HEK293 (cell line): ENCODE data around the gene SLAMF8.
A peak's percentile ranks its signal among the peaks of the same experiment; 100 is the strongest.

Source experiments
- CTCF ChIA-PET: fragments of 350-600 bp; formaldehyde crosslinking; extraction: SDS; loops from one replicate; lab custom pipeline; 2021; ENCODE audit warnings: antibody characterized with exemption; lab: Yijun Ruan, JAX
- POLR2A ChIA-PET: fragments of 300-600 bp; formaldehyde crosslinking; extraction: SDS; loops from one replicate; lab custom pipeline; 2020; ENCODE audit warnings: antibody characterized with exemption, inconsistent platforms; lab: Yijun Ruan, JAX
- H3K27ac ChIP-seq: fragments of 200-500 bp; sonication (Bioruptor generic); 2 replicates; pipeline ENCODE4 v1.5.1; 2014; ENCODE audit warnings: low read depth, low read length, control low read depth, inconsistent platforms; ENCODE audit errors: extremely low read depth
- H3K36me3 ChIP-seq, 2 experiments: fragments of 200-500 bp in 1 of 2; sonication (Bioruptor generic) in 1 of 2; 1 replicate in 1 of 2; 2 replicates in 1 of 2; pipeline ENCODE4 v1.5.1; 2014 to 2017; ENCODE audit warnings: inconsistent platforms in 2 of 2, low read length in 2 of 2; ENCODE audit not compliant: control insufficient read depth in 2 of 2, insufficient read depth in 1 of 2
- H3K4me1 ChIP-seq: fragments of 200-500 bp; sonication (Bioruptor generic); 2 replicates; pipeline ENCODE4 v1.5.1; 2014; ENCODE audit warnings: mild to moderate bottlenecking, low read length, inconsistent platforms; ENCODE audit not compliant: control insufficient read depth, insufficient read depth
- H3K4me3 ChIP-seq: 2 replicates; pipeline ENCODE4 v1.5.1; 2011; ENCODE audit warnings: low read depth, mild to moderate bottlenecking, control low read depth, low read length, moderate library complexity
- H3K9me3 ChIP-seq: fragments of 200-500 bp; sonication (Bioruptor generic); 2 replicates; pipeline ENCODE4 v1.5.1; 2014; ENCODE audit warnings: low read depth, low read length, inconsistent platforms; ENCODE audit not compliant: control insufficient read depth, insufficient read depth
- EGR2 ChIP-seq: fragments of 450-650 bp; formaldehyde crosslinking; IDR thresholded peaks from 2 replicates; pipeline ENCODE4 v1.5.1; 2016; ENCODE audit warnings: low read depth, missing biosample characterization, missing genetic modification characterization
- KLF7 ChIP-seq: fragments of 450-650 bp; formaldehyde crosslinking; IDR thresholded peaks from 2 replicates; pipeline ENCODE4 v1.5.1; 2016; ENCODE audit warnings: missing biosample characterization, missing genetic modification characterization, borderline replicate concordance
- ZNF10 ChIP-seq: fragments of 450-650 bp; formaldehyde crosslinking; IDR thresholded peaks from 2 replicates; pipeline ENCODE4 v1.5.1; 2017; ENCODE audit warnings: missing biosample characterization, missing genetic modification characterization
- ZNF184 ChIP-seq: fragments of 450-650 bp; IDR thresholded peaks from 2 replicates; pipeline ENCODE4 v1.5.1; 2018; ENCODE audit warnings: missing biosample characterization, mild to moderate bottlenecking, missing genetic modification characterization
- ZNF19 ChIP-seq: fragments of 450-650 bp; formaldehyde crosslinking; IDR thresholded peaks from 2 replicates; pipeline ENCODE4; 2016; ENCODE audit warnings: missing biosample characterization, missing genetic modification characterization, low read depth
- ZNF202 ChIP-seq: fragments of 450-650 bp; formaldehyde crosslinking; IDR thresholded peaks from 2 replicates; pipeline ENCODE4 v1.5.1; 2016; ENCODE audit warnings: missing biosample characterization, missing genetic modification characterization, borderline replicate concordance
- ZNF354C ChIP-seq: fragments of 450-650 bp; formaldehyde crosslinking; IDR thresholded peaks from 2 replicates; pipeline ENCODE4 v1.5.1; 2016; ENCODE audit warnings: missing biosample characterization, missing genetic modification characterization, low read depth, borderline replicate concordance
- ZNF37A ChIP-seq: fragments of 450-650 bp; IDR thresholded peaks from 2 replicates; pipeline ENCODE4 v1.5.1; 2018; ENCODE audit warnings: missing biosample characterization, missing genetic modification characterization
- ZNF510 ChIP-seq: fragments of 450-650 bp; formaldehyde crosslinking; IDR thresholded peaks from 2 replicates; pipeline ENCODE4 v1.5.1; 2018; ENCODE audit warnings: mild to moderate bottlenecking, missing genetic modification characterization, missing biosample characterization; ENCODE audit not compliant: insufficient replicate concordance
- ZNF548 ChIP-seq: fragments of 450-650 bp; formaldehyde crosslinking; IDR thresholded peaks from 2 replicates; pipeline ENCODE4 v1.5.1; 2016; ENCODE audit warnings: missing biosample characterization, missing genetic modification characterization
- ZNF571 ChIP-seq: fragments of 450-650 bp; formaldehyde crosslinking; IDR thresholded peaks from 2 replicates; pipeline ENCODE4 v1.5.0; 2017; ENCODE audit warnings: missing biosample characterization, missing genetic modification characterization
- ZNF600 ChIP-seq: fragments of 450-650 bp; formaldehyde crosslinking; IDR thresholded peaks from 2 replicates; pipeline ENCODE4 v1.5.1; 2016; ENCODE audit warnings: missing biosample characterization, missing genetic modification characterization
- ZNF707 ChIP-seq: fragments of 450-650 bp; formaldehyde crosslinking; IDR thresholded peaks from 2 replicates; pipeline ENCODE4 v1.5.1; 2016; ENCODE audit warnings: missing biosample characterization, missing genetic modification characterization
- ZNF785 ChIP-seq: fragments of 450-650 bp; formaldehyde crosslinking; IDR thresholded peaks from 2 replicates; pipeline ENCODE4 v1.5.1; 2016; ENCODE audit warnings: missing biosample characterization, missing genetic modification characterization
- ZNF830 ChIP-seq: fragments of 450-650 bp; IDR thresholded peaks from 2 replicates; pipeline ENCODE4 v1.5.0; 2018; ENCODE audit warnings: missing biosample characterization, missing genetic modification characterization, low read depth, mild to moderate bottlenecking, moderate library complexity
- ZNF843 ChIP-seq: fragments of 450-650 bp; formaldehyde crosslinking; IDR thresholded peaks from 2 replicates; pipeline ENCODE4 v1.5.1; 2016; ENCODE audit warnings: missing biosample characterization, missing genetic modification characterization
- TF ChIP-seq, protein P1 (sequence below): fragments of 450-650 bp; formaldehyde crosslinking; IDR thresholded peaks from 2 replicates; pipeline ENCODE4 v1.5.1; 2016; ENCODE audit warnings: missing biosample characterization, missing genetic modification characterization, borderline replicate concordance
- TF ChIP-seq, protein P2 (sequence below): fragments of 450-650 bp; formaldehyde crosslinking; IDR thresholded peaks from 2 replicates; pipeline ENCODE4 v1.5.1; 2016; ENCODE audit warnings: missing biosample characterization, missing genetic modification characterization
- TF ChIP-seq, protein P3 (sequence below): fragments of 450-650 bp; formaldehyde crosslinking; IDR thresholded peaks from 2 replicates; pipeline ENCODE4 v1.5.1; 2016; ENCODE audit warnings: missing biosample characterization, missing genetic modification characterization
- TF ChIP-seq, protein P4 (sequence below): fragments of 450-650 bp; formaldehyde crosslinking; IDR thresholded peaks from 2 replicates; pipeline ENCODE4 v1.5.1; 2016; ENCODE audit warnings: missing biosample characterization, missing genetic modification characterization
- TF ChIP-seq, protein P5 (sequence below): fragments of 450-650 bp; formaldehyde crosslinking; IDR thresholded peaks from 2 replicates; pipeline ENCODE4; 2016; ENCODE audit warnings: missing biosample characterization, missing genetic modification characterization

SLAMF8 gene

DNA sequence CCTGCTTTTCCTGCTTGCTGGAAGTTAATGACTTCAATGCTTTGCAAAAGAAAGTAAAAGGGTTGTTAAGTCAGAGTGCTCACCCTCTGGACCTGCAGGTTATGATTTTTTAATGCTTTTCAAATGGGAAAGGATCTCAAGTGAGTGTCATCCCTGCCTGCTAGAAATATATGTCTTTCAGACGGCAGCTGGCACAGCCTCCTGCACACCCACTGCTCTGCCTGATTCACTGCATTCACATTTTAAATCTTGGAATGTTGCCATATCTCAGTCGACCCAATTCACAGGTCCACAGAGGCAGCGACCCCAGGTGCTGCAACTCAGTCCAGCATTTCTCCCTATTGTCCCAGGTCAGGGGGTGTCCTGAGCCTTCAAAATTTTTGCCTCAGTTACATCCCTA, 35.2 kb upstream of the SLAMF8 start:
- H3K36me3 ChIP-seq: no peaks in the 10 kb centered on the region
- TF ChIP-seq ZNF571 (tag by site-specific recombination) (no peak), ZNF202 (tag by site-specific recombination) (no peak), ZNF10 (tag by site-specific recombination) (no peak)
- ChIA-PET CTCF (no interaction called here), POLR2A (no interaction called here)
- no peak overlapping the region for H3K4me3 ChIP-seq
- H3K4me1 ChIP-seq: 0 out of 2 replicates have a peak, but pooled peaks cover under 1% of the 10 kb centered on the region
- H3K27ac ChIP-seq: no peak overlapping the region
- no peaks in the 10 kb centered on the region for H3K9me3 ChIP-seq

DNA sequence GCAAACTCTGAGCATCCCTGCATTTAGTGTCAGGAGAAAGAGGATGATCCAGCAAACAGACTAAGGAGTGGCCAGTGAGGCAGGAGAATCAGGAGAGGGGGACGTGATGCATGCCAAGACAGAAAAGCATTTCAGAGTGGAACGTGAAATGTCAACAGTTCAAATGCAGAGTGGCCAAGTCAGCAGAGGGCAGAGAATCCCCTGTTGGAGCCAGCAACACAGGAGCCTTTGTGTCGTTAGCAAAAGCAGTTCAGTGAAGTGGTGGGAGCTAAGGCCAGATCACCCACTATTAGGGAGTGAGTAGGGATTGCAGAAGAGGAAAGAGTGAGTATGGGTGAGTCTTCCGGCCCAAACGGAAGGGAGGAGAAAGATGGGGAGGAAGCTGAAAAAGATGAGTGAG, 31.1 kb upstream of the SLAMF8 start:
- H3K36me3 ChIP-seq: no peaks in the 10 kb centered on the region
- ChIA-PET CTCF (interaction anchor here (0.7 to 18.7 kb wide), 2 partner anchors 95 to 212 kb away, joined by 3 to 415 read pairs; no protein-coding TSS in a partner anchor), POLR2A (no interaction called here)
- H3K4me3 ChIP-seq: no peak overlapping the region
- no peaks in the 10 kb centered on the region for H3K4me1 ChIP-seq
- no peaks in the 10 kb centered on the region for H3K9me3 ChIP-seq
- no peak overlapping the region for H3K27ac ChIP-seq
- TF ChIP-seq KLF7 (no peak), ZNF830 (no peak), ZNF19 (tag by site-specific recombination) (no peak), ZNF843 (no peak), ZNF548 (no peak), EGR2 (tag by site-specific recombination) (no peak), ZNF354C (tag by site-specific recombination) (no peak), ZNF785 (tag by site-specific recombination) (no peak), ZNF707 (no peak)
- TF ChIP-seq, protein P1, sequence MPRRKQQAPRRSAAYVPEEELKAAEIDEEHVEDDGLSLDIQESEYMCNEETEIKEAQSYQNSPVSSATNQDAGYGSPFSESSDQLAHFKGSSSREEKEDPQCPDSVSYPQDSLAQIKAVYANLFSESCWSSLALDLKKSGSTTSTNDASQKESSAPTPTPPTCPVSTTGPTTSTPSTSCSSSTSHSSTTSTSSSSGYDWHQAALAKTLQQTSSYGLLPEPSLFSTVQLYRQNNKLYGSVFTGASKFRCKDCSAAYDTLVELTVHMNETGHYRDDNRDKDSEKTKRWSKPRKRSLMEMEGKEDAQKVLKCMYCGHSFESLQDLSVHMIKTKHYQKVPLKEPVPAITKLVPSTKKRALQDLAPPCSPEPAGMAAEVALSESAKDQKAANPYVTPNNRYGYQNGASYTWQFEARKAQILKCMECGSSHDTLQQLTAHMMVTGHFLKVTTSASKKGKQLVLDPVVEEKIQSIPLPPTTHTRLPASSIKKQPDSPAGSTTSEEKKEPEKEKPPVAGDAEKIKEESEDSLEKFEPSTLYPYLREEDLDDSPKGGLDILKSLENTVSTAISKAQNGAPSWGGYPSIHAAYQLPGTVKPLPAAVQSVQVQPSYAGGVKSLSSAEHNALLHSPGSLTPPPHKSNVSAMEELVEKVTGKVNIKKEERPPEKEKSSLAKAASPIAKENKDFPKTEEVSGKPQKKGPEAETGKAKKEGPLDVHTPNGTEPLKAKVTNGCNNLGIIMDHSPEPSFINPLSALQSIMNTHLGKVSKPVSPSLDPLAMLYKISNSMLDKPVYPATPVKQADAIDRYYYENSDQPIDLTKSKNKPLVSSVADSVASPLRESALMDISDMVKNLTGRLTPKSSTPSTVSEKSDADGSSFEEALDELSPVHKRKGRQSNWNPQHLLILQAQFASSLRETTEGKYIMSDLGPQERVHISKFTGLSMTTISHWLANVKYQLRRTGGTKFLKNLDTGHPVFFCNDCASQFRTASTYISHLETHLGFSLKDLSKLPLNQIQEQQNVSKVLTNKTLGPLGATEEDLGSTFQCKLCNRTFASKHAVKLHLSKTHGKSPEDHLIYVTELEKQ (tag by site-specific recombination): no peak
- TF ChIP-seq, protein P2, sequence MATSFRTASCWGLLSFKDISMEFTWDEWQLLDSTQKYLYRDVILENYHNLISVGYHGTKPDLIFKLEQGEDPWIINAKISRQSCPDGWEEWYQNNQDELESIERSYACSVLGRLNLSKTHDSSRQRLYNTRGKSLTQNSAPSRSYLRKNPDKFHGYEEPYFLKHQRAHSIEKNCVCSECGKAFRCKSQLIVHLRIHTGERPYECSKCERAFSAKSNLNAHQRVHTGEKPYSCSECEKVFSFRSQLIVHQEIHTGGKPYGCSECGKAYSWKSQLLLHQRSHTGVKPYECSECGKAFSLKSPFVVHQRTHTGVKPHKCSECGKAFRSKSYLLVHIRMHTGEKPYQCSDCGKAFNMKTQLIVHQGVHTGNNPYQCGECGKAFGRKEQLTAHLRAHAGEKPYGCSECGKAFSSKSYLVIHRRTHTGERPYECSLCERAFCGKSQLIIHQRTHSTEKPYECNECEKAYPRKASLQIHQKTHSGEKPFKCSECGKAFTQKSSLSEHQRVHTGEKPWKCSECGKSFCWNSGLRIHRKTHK: no peak
- TF ChIP-seq, protein P3, sequence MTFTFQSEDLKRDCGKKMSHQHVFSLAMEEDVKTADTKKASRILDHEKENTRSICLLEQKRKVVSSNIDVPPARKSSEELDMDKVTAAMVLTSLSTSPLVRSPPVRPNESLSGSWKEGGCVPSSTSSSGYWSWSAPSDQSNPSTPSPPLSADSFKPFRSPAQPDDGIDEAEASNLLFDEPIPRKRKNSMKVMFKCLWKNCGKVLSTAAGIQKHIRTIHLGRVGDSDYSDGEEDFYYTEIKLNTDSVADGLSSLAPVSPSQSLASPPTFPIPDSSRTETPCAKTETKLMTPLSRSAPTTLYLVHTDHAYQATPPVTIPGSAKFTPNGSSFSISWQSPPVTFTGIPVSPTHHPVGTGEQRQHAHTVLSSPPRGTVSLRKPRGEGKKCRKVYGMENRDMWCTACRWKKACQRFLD (tag by site-specific recombination): no peak

DNA sequence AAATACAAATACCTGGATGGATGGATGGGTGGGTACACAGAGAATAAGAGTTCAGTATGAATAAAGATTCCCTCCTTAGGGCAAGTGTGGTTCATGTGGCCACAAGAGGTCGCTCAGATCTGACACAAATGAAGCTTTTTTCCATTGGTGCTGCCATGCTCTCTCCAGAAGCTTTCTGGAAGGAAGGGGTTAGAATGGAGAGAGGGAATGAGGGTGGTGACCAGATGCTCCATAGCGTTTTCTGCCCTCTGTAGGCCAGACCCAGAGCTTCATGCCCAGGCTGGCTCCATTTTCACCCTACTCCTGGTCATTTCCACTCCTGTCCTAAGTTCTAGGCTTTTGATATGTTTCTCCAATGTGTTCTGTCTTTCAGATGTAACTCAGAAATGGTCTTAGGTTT, 27.8 kb upstream of the SLAMF8 start:
- ChIA-PET CTCF (interaction anchor here (0.6 to 18.7 kb wide), 51 partner anchors 10 to 710 kb away, joined by 3 to 415 read pairs (median 4); partner anchors contain the start of genes IGSF9 and SLAMF8), POLR2A (no interaction called here)
- H3K4me3 ChIP-seq: no peak overlapping the region
- no peaks in the 10 kb centered on the region for H3K36me3 ChIP-seq
- H3K27ac ChIP-seq: no peak overlapping the region
- H3K9me3 ChIP-seq: no peaks in the 10 kb centered on the region
- H3K4me1 ChIP-seq: no peaks in the 10 kb centered on the region
- no peak for TF ChIP-seq ZNF184 (tag by site-specific recombination)
- no peak for TF ChIP-seq ZNF37A (tag by site-specific recombination)
- no peak for TF ChIP-seq ZNF510 (tag by site-specific recombination)
- 0 out of 2 replicates have a peak, but pooled peaks have one; percentile 32 for TF ChIP-seq ZNF600
- TF ChIP-seq, protein P4, sequence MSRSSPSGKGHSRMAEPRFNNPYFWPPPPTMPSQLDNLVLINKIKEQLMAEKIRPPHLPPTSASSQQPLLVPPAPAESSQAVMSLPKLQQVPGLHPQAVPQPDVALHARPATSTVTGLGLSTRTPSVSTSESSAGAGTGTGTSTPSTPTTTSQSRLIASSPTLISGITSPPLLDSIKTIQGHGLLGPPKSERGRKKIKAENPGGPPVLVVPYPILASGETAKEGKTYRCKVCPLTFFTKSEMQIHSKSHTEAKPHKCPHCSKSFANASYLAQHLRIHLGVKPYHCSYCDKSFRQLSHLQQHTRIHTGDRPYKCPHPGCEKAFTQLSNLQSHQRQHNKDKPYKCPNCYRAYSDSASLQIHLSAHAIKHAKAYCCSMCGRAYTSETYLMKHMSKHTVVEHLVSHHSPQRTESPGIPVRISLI (tag by site-specific recombination): no peak
- TF ChIP-seq, protein P5, sequence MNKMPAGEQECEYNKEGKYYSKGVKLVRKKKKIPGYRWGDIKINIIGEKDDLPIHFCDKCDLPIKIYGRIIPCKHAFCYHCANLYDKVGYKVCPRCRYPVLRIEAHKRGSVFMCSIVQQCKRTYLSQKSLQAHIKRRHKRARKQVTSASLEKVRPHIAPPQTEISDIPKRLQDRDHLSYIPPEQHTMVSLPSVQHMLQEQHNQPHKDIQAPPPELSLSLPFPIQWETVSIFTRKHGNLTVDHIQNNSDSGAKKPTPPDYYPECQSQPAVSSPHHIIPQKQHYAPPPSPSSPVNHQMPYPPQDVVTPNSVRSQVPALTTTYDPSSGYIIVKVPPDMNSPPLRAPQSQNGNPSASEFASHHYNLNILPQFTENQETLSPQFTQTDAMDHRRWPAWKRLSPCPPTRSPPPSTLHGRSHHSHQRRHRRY: no peak
- peak; percentile 79 for TF ChIP-seq ZNF707
